A549 (cell line): ENCODE results near the gene NHLH1. TPM values are rescaled to one million over a fixed set of nuclear protein-coding genes. Genes with fewer than 3 reads are reported as not detected.

ENCODE experiments used
- ATAC-seq, 2 experiments: fragments of 200-7000 bp in 1 of 2; fragments of >200 bp in 1 of 2; cut with Nextera tagmentation in 1 of 2; cut with Tn5 transposase in 1 of 2; 3 replicates each; pipeline versions ENCODE4 v1.8.0 to v1.9.1; 2018 to 2020; ENCODE audit warnings: mild to moderate bottlenecking in 1 of 2, moderate library complexity in 1 of 2
- CTCF ChIA-PET: fragments of 300-600 bp; sonication (Branson Sonifier 250); formaldehyde crosslinking; extraction: SDS; loops from one replicate; lab custom pipeline; 2021; ENCODE audit warnings: antibody characterized with exemption, inconsistent platforms; lab: Yijun Ruan, JAX
- POLR2A ChIA-PET: fragments of 350-600 bp; formaldehyde crosslinking; extraction: SDS; loops from one replicate; lab custom pipeline; 2021; ENCODE audit warnings: antibody characterized with exemption, inconsistent platforms; lab: Yijun Ruan, JAX
- DNase-seq, 2 experiments: peaks; one replicate each; pipeline versions ENCODE4 v3.0.0 to v3.0.0-alpha.2; 2011 to 2016; ENCODE audit warnings: low read depth in 1 of 2, low spot score in 1 of 2
- FAIRE-seq: peaks from 2 replicates; lab custom pipeline; 2011; peaks lifted over from hg19 to GRCh38; lab: Jason Lieb, UNC
- H3K27ac ChIP-seq, 2 experiments: fragments of >200 bp; sonication (Bioruptor Twin); formaldehyde crosslinking; 3 replicates each; pipeline ENCODE4 v1.5.1; 2016 to 2017
- H3K4me1 ChIP-seq: fragments of >200 bp; sonication (Bioruptor Twin); formaldehyde crosslinking; 3 replicates; pipeline ENCODE4 v1.6.1; 2016
- H3K4me2 ChIP-seq: fragments of >200 bp; sonication (Bioruptor Twin); formaldehyde crosslinking; 3 replicates; pipeline ENCODE4 v1.6.1; 2016
- H3K4me3 ChIP-seq: fragments of >200 bp; sonication (Bioruptor Twin); formaldehyde crosslinking; 3 replicates; pipeline ENCODE4 v1.5.1; 2016
- H3K9me3 ChIP-seq: fragments of >200 bp; sonication (Bioruptor Twin); formaldehyde crosslinking; 3 replicates; pipeline ENCODE4 v1.6.1; 2016
- BHLHE40 ChIP-seq: IDR thresholded peaks from 2 replicates; pipeline ENCODE4 v1.6.1; 2012; ENCODE audit warnings: low read depth, low read length, inconsistent platforms
- CBX2 ChIP-seq: fragments of 200-600 bp; sonication (generic); IDR thresholded peaks from 2 replicates; pipeline ENCODE4 v1.6.1; 2016; ENCODE audit warnings: low read depth, mild to moderate bottlenecking, borderline replicate concordance
- CHD4 ChIP-seq: fragments of 200-600 bp; sonication (generic); IDR thresholded peaks from 2 replicates; pipeline ENCODE4 v1.6.1; 2016; ENCODE audit warnings: antibody characterized with exemption, mild to moderate bottlenecking, borderline replicate concordance
- EHMT2 ChIP-seq: fragments of 200-600 bp; sonication (generic); IDR thresholded peaks from 2 replicates; pipeline ENCODE4 v1.6.1; 2016; ENCODE audit warnings: antibody characterized with exemption, low read depth, mild to moderate bottlenecking, moderate library complexity
- ESRRA ChIP-seq: fragments of 150-350 bp; IDR thresholded peaks from 2 replicates; pipeline ENCODE4 v1.6.1; 2014; ENCODE audit warnings: mild to moderate bottlenecking, low read length, borderline replicate concordance
- FOSL2 ChIP-seq, 2 experiments: fragments of 450-650 bp in 1 of 2; fragments of >200 bp in 1 of 2; sonication (Bioruptor Twin) in 1 of 2; formaldehyde crosslinking; IDR thresholded peaks; 2 replicates each; pipeline versions ENCODE4 v1.5.0 to v1.6.1; 2016 to 2020; ENCODE audit warnings: mild to moderate bottlenecking in 1 of 2, moderate library complexity in 1 of 2
- HOXB13 ChIP-seq: fragments of 250-450 bp; sonication (Bioruptor Pico); IDR thresholded peaks from 2 replicates; pipeline ENCODE4 v1.5.0; 2020; ENCODE audit warnings: low read depth, mild to moderate bottlenecking, moderate library complexity
- HOXB5 ChIP-seq: fragments of 250-450 bp; sonication (Bioruptor Pico); IDR thresholded peaks from 2 replicates; pipeline ENCODE4 v1.5.0; 2020; ENCODE audit warnings: mild to moderate bottlenecking, moderate library complexity
- JUNB ChIP-seq: fragments of >200 bp; sonication (Bioruptor Twin); formaldehyde crosslinking; IDR thresholded peaks from 2 replicates; pipeline ENCODE4 v1.6.1; 2016
- KDM1A ChIP-seq: fragments of 200-600 bp; sonication (generic); IDR thresholded peaks from 2 replicates; pipeline ENCODE4 v1.6.1; 2016; ENCODE audit warnings: low read depth, mild to moderate bottlenecking
- KDM5A ChIP-seq: fragments of 200-600 bp; sonication (generic); IDR thresholded peaks from 2 replicates; pipeline ENCODE4 v1.6.1; 2016; ENCODE audit warnings: antibody characterized with exemption, mild to moderate bottlenecking
- MAFK ChIP-seq: fragments of 450-650 bp; IDR thresholded peaks from 2 replicates; pipeline ENCODE4 v1.6.1; 2014; ENCODE audit not compliant: partially characterized antibody
- MAZ ChIP-seq: fragments of 150-350 bp; IDR thresholded peaks from 2 replicates; pipeline ENCODE4 v1.6.1; 2014; ENCODE audit warnings: antibody characterized with exemption, low read depth, low read length, borderline replicate concordance
- MYC ChIP-seq: IDR thresholded peaks from 2 replicates; pipeline ENCODE4 v1.6.1; 2012; ENCODE audit warnings: mild to moderate bottlenecking, inconsistent platforms, low read length, improper control_type of control experiment, borderline replicate concordance
- POLR2A ChIP-seq: IDR thresholded peaks from 2 replicates; pipeline ENCODE4 v1.6.1; 2012; ENCODE audit warnings: mild to moderate bottlenecking, low read length
- POLR2AphosphoS2 ChIP-seq: conservative IDR thresholded peaks from 2 replicates; pipeline ENCODE4 v1.6.1; 2012; ENCODE audit warnings: low read length, improper control_type of control experiment, inconsistent platforms
- SMC3 ChIP-seq: fragments of >200 bp; sonication (Bioruptor Twin); formaldehyde crosslinking; IDR thresholded peaks from 3 replicates; pipeline ENCODE4 v1.6.1; 2018; ENCODE audit warnings: inconsistent platforms
- TFCP2L1 ChIP-seq: fragments of 250-450 bp; sonication (Bioruptor Pico); IDR thresholded peaks from 2 replicates; pipeline ENCODE4 v1.5.0; 2021; ENCODE audit warnings: mild to moderate bottlenecking
- ZC3H11A ChIP-seq: fragments of 450-650 bp; IDR thresholded peaks from 2 replicates; pipeline ENCODE4 v1.6.1; 2014; ENCODE audit warnings: antibody characterized with exemption, mild to moderate bottlenecking
- ZFP36 ChIP-seq: fragments of 450-650 bp; IDR thresholded peaks from 2 replicates; pipeline ENCODE4 v1.6.1; 2014; ENCODE audit warnings: borderline replicate concordance; ENCODE audit not compliant: partially characterized antibody
- ZNF302 ChIP-seq: fragments of 250-450 bp; sonication (Bioruptor Pico); IDR thresholded peaks from 2 replicates; pipeline ENCODE4 v1.9.0; 2021; ENCODE audit warnings: inconsistent platforms, mild to moderate bottlenecking, moderate library complexity
- WGBS: methylation state at CpG from one replicate; pipeline ENCODE4 v1.1.6; 2017; ENCODE audit errors: missing lambda C conversion rate; 5-methylcytosine and 5-hydroxymethylcytosine counted together
- polyA plus RNA-seq, 4 experiments: library from polyadenylated mRNA; depleted of rRNA in 3 of 4; stranded (reverse); fragments of >200 nt; fragmentation: RNase III in 1 of 4; extraction: RNeasy Plus Mini Kit Qiagen cat#74134 plus additional on column Dnase treatment in 1 of 4; gene quantifications; 2 replicates in 3 of 4; 3 replicates in 1 of 4; pipeline ENCODE4 v1.2.3, GENCODE V29; 2011 to 2017
- TF ChIP-seq, protein P1 (sequence below): fragments of 450-650 bp; IDR thresholded peaks from 2 replicates; pipeline ENCODE4 v1.6.1; 2014; ENCODE audit warnings: antibody characterized with exemption
- TF ChIP-seq, protein P2 (sequence below): fragments of 150-350 bp; IDR thresholded peaks from 2 replicates; pipeline ENCODE4 v1.6.1; 2014; ENCODE audit warnings: low read depth, mild to moderate bottlenecking, low read length
- TF ChIP-seq, protein P3 (sequence below): fragments of >200 bp; sonication (Bioruptor Twin); formaldehyde crosslinking; IDR thresholded peaks from 3 replicates; pipeline ENCODE4 v1.6.1; 2016
- TF ChIP-seq, protein P4 (sequence below): fragments of 250-450 bp; sonication (Bioruptor Pico); IDR thresholded peaks from 2 replicates; pipeline ENCODE4 v1.5.0; 2021; ENCODE audit warnings: mild to moderate bottlenecking, moderate library complexity, borderline replicate concordance
- TF ChIP-seq, protein P5 (sequence below): IDR thresholded peaks from 2 replicates; pipeline ENCODE4 v1.6.1; 2012

The NHLH1 gene
- polyA plus RNA-seq, 2 of the 4 experiments (the other 2 are of a cell fraction) = 0.34 to 0.63 TPM

DNA sequence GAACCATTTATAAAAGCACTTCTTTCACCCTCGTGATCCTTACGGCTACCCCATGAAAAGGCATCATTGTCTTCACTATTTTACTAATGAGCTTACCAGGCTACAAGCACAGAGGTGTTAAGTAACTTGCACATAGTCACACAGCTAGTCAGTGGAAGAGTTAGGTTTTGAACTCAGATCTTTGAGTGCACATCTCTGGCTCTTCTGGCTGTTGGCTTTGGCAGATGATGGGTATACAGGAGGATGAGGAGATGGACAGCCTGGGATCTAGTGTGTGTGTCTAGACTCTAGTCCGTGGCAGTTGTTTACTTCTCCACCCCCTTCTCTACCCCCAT, 45.1 kb downstream of the NHLH1 start:
- no peak for ATAC-seq
- WGBS = 74% methylated on average over 3 of the region's 3 CpGs
- no peak overlapping the region for H3K4me2 ChIP-seq
- no peak for DNase-seq
- TF ChIP-seq, protein P1, sequence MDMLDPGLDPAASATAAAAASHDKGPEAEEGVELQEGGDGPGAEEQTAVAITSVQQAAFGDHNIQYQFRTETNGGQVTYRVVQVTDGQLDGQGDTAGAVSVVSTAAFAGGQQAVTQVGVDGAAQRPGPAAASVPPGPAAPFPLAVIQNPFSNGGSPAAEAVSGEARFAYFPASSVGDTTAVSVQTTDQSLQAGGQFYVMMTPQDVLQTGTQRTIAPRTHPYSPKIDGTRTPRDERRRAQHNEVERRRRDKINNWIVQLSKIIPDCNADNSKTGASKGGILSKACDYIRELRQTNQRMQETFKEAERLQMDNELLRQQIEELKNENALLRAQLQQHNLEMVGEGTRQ = no peak
- TF ChIP-seq MYC = no peak
- TF ChIP-seq ZNF302 (CRISPR knock-in tag) = no peak
- TF ChIP-seq BHLHE40 = no peak
- TF ChIP-seq EHMT2 = no peak
- TF ChIP-seq, protein P2, sequence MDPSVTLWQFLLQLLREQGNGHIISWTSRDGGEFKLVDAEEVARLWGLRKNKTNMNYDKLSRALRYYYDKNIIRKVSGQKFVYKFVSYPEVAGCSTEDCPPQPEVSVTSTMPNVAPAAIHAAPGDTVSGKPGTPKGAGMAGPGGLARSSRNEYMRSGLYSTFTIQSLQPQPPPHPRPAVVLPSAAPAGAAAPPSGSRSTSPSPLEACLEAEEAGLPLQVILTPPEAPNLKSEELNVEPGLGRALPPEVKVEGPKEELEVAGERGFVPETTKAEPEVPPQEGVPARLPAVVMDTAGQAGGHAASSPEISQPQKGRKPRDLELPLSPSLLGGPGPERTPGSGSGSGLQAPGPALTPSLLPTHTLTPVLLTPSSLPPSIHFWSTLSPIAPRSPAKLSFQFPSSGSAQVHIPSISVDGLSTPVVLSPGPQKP = no peak
- TF ChIP-seq TFCP2L1 = no peak
- TF ChIP-seq CBX2 = no peak
- 0 out of 2 replicates have a peak, but pooled peaks have one; percentile 14 for TF ChIP-seq KDM1A
- TF ChIP-seq MAFK = no peak
- peak; percentile 20 for TF ChIP-seq ZFP36
- ChIA-PET POLR2A (no interaction called here), CTCF (interaction anchor here (1.0 to 2.4 kb wide), 2 partner anchors 14 to 17 kb away, joined by 3 to 7 read pairs; no protein-coding TSS in a partner anchor)
- no peaks in the 10 kb centered on the region for H3K9me3 ChIP-seq
- no peak for FAIRE-seq
- H3K4me1 ChIP-seq = peaks cover 14% of the 10 kb centered on the region; the same call in 2 of the 3 replicates
- no peak overlapping the region for H3K4me3 ChIP-seq
- no peak overlapping the region for H3K27ac ChIP-seq

DNA sequence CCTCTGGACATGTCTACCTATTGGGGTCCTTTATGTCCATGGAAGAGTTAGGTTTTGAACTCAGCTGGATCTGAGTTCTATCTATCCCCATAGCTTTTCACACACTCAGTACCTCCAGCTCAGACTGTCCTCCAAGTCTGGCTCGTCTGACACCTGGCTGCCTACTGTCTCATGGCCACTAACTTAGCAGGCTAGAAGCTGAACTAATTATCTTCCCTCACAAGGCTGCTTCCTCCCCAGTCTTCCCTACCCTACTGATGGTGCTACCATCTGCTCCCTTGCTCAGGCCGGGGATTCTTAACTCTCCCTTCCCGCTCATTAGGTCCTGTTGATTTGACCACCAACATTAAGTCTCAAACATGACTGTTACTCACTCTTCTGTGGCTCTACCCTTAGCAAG, 46.8 kb downstream of the NHLH1 start:
- Histone ChIP-seq H3K9me3 (no peaks in the 10 kb centered on the region), H3K4me1 (peaks cover 1% of the 10 kb centered on the region; the same call in 1 of the 3 replicates), H3K27ac (no peak overlapping the region), H3K4me2 (no peak overlapping the region), H3K4me3 (no peak overlapping the region)
- 74% methylated on average over 3 of the region's 3 CpGs for WGBS
- FAIRE-seq = no peak
- no peak for DNase-seq
- ChIA-PET POLR2A (no interaction called here), CTCF (interaction anchor here (1.1 to 1.4 kb wide), 4 partner anchors 15 to 46 kb away, joined by 3 to 4 read pairs (median 4); no protein-coding TSS in a partner anchor)
- ATAC-seq = no peak
- TF ChIP-seq HOXB13 (CRISPR knock-in tag) (no peak), MAZ (no peak), POLR2AphosphoS2 (no peak), ZC3H11A (no peak), HOXB5 (no peak), FOSL2 (IDR thresholded peaks at IDR 0.05) (no peak), FOSL2 (CRISPR knock-in tag; IDR thresholded peaks at IDR 0.05) (no peak), MAFK (no peak), CHD4 (no peak), KDM5A (no peak), SMC3 (no peak), ZFP36 (no peak), POLR2A (no peak), MYC (no peak), JUNB (no peak), ESRRA (no peak)
- TF ChIP-seq, protein P3, sequence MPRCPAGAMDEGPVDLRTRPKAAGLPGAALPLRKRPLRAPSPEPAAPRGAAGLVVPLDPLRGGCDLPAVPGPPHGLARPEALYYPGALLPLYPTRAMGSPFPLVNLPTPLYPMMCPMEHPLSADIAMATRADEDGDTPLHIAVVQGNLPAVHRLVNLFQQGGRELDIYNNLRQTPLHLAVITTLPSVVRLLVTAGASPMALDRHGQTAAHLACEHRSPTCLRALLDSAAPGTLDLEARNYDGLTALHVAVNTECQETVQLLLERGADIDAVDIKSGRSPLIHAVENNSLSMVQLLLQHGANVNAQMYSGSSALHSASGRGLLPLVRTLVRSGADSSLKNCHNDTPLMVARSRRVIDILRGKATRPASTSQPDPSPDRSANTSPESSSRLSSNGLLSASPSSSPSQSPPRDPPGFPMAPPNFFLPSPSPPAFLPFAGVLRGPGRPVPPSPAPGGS = no peak
- TF ChIP-seq, protein P4, sequence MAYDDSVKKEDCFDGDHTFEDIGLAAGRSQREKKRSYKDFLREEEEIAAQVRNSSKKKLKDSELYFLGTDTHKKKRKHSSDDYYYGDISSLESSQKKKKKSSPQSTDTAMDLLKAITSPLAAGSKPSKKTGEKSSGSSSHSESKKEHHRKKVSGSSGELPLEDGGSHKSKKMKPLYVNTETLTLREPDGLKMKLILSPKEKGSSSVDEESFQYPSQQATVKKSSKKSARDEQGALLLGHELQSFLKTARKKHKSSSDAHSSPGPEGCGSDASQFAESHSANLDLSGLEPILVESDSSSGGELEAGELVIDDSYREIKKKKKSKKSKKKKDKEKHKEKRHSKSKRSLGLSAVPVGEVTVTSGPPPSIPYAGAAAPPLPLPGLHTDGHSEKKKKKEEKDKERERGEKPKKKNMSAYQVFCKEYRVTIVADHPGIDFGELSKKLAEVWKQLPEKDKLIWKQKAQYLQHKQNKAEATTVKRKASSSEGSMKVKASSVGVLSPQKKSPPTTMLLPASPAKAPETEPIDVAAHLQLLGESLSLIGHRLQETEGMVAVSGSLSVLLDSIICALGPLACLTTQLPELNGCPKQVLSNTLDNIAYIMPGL = no peak
- TF ChIP-seq, protein P5, sequence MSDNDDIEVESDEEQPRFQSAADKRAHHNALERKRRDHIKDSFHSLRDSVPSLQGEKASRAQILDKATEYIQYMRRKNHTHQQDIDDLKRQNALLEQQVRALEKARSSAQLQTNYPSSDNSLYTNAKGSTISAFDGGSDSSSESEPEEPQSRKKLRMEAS = no peak
